Stimulated activated CD4-positive, alpha-beta T cell treated with anti-CD3 and anti-CD28 coated beads, Interleukin-4, amount 100 ng/mL, for 1 hour (primary cell): ENCODE data around the gene C1orf21.

Source experiments
- DNase-seq: peaks from one replicate; pipeline ENCODE4 v3.0.0-alpha.2; 2020

Gene C1orf21

GRCh38 chr1:184387476-184388318 lies 868 bp downstream of the C1orf21 start:
- DNase-seq: peak; percentile 11

- no peak for DNase-seq
These were observed 1.6 kb downstream of the C1orf21 start for GRCh38 chr1:184388319-184388889.

GRCh38 chr1:184388971-184389370 lies 2.1 kb downstream of the C1orf21 start:
- DNase-seq: no peak

GRCh38 chr1:184389446-184389845 lies 2.6 kb downstream of the C1orf21 start:
- DNase-seq: no peak

- DNase-seq: no peak
These were observed 4.1 kb downstream of the C1orf21 start for GRCh38 chr1:184390889-184391288.

GRCh38 chr1:184392067-184392466 lies 5.2 kb downstream of the C1orf21 start:
- no peak for DNase-seq

GRCh38 chr1:184392779-184393522 lies 6.1 kb downstream of the C1orf21 start:
- no peak for DNase-seq

GRCh38 chr1:184393962-184394361 lies 7.1 kb downstream of the C1orf21 start:
- DNase-seq: no peak

- no peak for DNase-seq
These were observed 8.5 kb downstream of the C1orf21 start for GRCh38 chr1:184395370-184395769.

GRCh38 chr1:184395937-184396480 lies 9.2 kb downstream of the C1orf21 start:
- DNase-seq: no peak

- DNase-seq: no peak
These were observed 12.5 kb downstream of the C1orf21 start for GRCh38 chr1:184399192-184399847.

- DNase-seq: no peak
These were observed 17.3 kb downstream of the C1orf21 start for GRCh38 chr1:184403961-184404726.

- DNase-seq: no peak
These were observed 17.8 kb downstream of the C1orf21 start for GRCh38 chr1:184404727-184405027.

- DNase-seq: no peak
These were observed 18.4 kb downstream of the C1orf21 start for GRCh38 chr1:184405094-184405800.

- no peak for DNase-seq
These were observed 18.9 kb downstream of the C1orf21 start for GRCh38 chr1:184405801-184406142.

GRCh38 chr1:184406479-184406878 lies 19.6 kb downstream of the C1orf21 start:
- no peak for DNase-seq

- no peak for DNase-seq
These were observed 21.1 kb downstream of the C1orf21 start for GRCh38 chr1:184407816-184408510.

GRCh38 chr1:184408580-184408979 lies 21.8 kb downstream of the C1orf21 start:
- no peak for DNase-seq

GRCh38 chr1:184409011-184409410 lies 22.2 kb downstream of the C1orf21 start:
- DNase-seq: no peak

- no peak for DNase-seq
These were observed 25.6 kb downstream of the C1orf21 start for GRCh38 chr1:184412472-184412871.

- no peak for DNase-seq
These were observed 29.7 kb downstream of the C1orf21 start for GRCh38 chr1:184416481-184416880.
